Ishikawa (cell line): ENCODE results near the gene NCOA6.

Experiments
- CEBPB ChIP-seq: IDR thresholded peaks from 2 replicates; pipeline ENCODE4 v1.6.1; 2012
- CREB1 ChIP-seq: IDR thresholded peaks from 2 replicates; pipeline ENCODE4 v1.6.1; 2012; ENCODE audit warnings: low read depth
- EGR1 ChIP-seq: IDR thresholded peaks from 2 replicates; pipeline ENCODE4 v1.6.1; 2012
- EP300 ChIP-seq: IDR thresholded peaks from 2 replicates; pipeline ENCODE4 v1.6.1; 2012; ENCODE audit warnings: borderline replicate concordance
- FOXM1 ChIP-seq: IDR thresholded peaks from 2 replicates; pipeline ENCODE4 v1.6.1; 2012; ENCODE audit warnings: low read depth, borderline replicate concordance
- MAX ChIP-seq: IDR thresholded peaks from 2 replicates; pipeline ENCODE4 v1.6.1; 2012
- NFIC ChIP-seq: IDR thresholded peaks from 2 replicates; pipeline ENCODE4 v1.6.1; 2012
- RAD21 ChIP-seq: IDR thresholded peaks from 2 replicates; pipeline ENCODE4 v1.6.1; 2012; ENCODE audit warnings: low read depth
- REST ChIP-seq: IDR thresholded peaks from 2 replicates; pipeline ENCODE4 v1.6.1; 2012; ENCODE audit warnings: low read depth, mild to moderate bottlenecking
- TAF1 ChIP-seq: IDR thresholded peaks from 2 replicates; pipeline ENCODE4 v1.6.1; 2012; ENCODE audit warnings: low read depth, mild to moderate bottlenecking
- TCF12 ChIP-seq: IDR thresholded peaks from 2 replicates; pipeline ENCODE4 v1.6.1; 2012; ENCODE audit warnings: low read depth
- TEAD4 ChIP-seq: IDR thresholded peaks from 2 replicates; pipeline ENCODE4 v1.6.1; 2012
- USF1 ChIP-seq: IDR thresholded peaks from 2 replicates; pipeline ENCODE4 v1.6.1; 2012
- YY1 ChIP-seq: IDR thresholded peaks from 2 replicates; pipeline ENCODE4 v1.6.1; 2012; ENCODE audit warnings: low read depth
- ZBTB7A ChIP-seq: IDR thresholded peaks from 2 replicates; pipeline ENCODE4 v1.6.1; 2012; ENCODE audit warnings: low read depth

NCOA6 gene

GRCh38 chr20:34693414-34693813 lies 132.0 kb downstream of the NCOA6 start:
- TF ChIP-seq TAF1, result no peak
- TF ChIP-seq REST, result no peak
- TF ChIP-seq USF1, result no peak
- TF ChIP-seq MAX, result no peak
- TF ChIP-seq CEBPB, result no peak
- TF ChIP-seq ZBTB7A, result no peak
- no peak for TF ChIP-seq YY1
- no peak for TF ChIP-seq EGR1
- TF ChIP-seq NFIC, result no peak
- TF ChIP-seq EP300, result no peak
- TF ChIP-seq TCF12, result no peak
- TF ChIP-seq TEAD4, result no peak
- TF ChIP-seq FOXM1, result no peak
- TF ChIP-seq RAD21, result no peak
- no peak for TF ChIP-seq CREB1

- TF ChIP-seq YY1 (no peak), CREB1 (no peak), TCF12 (no peak), TAF1 (no peak), MAX (no peak), USF1 (no peak), NFIC (no peak), ZBTB7A (no peak), CEBPB (no peak), REST (no peak), EP300 (no peak), EGR1 (no peak), TEAD4 (no peak), FOXM1 (no peak), RAD21 (no peak)
Measured at GRCh38 chr20:34691838-34692237, 133.6 kb downstream of the NCOA6 start.

GRCh38 chr20:34689486-34689885 lies 136.0 kb downstream of the NCOA6 start:
- TF ChIP-seq MAX (no peak), RAD21 (no peak), EGR1 (no peak), TEAD4 (no peak), NFIC (no peak), TCF12 (no peak), TAF1 (no peak), CREB1 (no peak), ZBTB7A (no peak), YY1 (no peak), CEBPB (no peak), REST (no peak), FOXM1 (no peak), EP300 (no peak), USF1 (no peak)

GRCh38 chr20:34683667-34684066 lies 141.8 kb downstream of the NCOA6 start:
- TF ChIP-seq ZBTB7A (no peak), REST (no peak), FOXM1 (no peak), NFIC (no peak), EGR1 (no peak), TEAD4 (no peak), MAX (no peak)
